Right cardiac atrium (tissue), 5 donors: ENCODE results near the gene TRPC3. TPM values are rescaled to one million over a fixed set of nuclear protein-coding genes. Genes with fewer than 3 reads are reported as not detected.
"Not testable (repeated sequence)": the region's sequence is repeated elsewhere in the genome, so short reads cannot be mapped to it uniquely, and the experiment has no call there.

Experiments used
- ATAC-seq, 2 donors: fragments of 200-7000 bp; cut with Tn5 transposase; one replicate each; pipeline versions ENCODE4 v1.8.0 to v1.9.1; 2020; ENCODE audit warnings: moderate library complexity in 2 of 2, mild to moderate bottlenecking in 1 of 2
- DNase-seq, 3 donors: peaks; one replicate each; pipeline ENCODE4 v3.0.0-alpha.2; 2020
- H3K27ac ChIP-seq: one replicate; pipeline ENCODE4 v1.5.1; 2013; ENCODE audit warnings: mild to moderate bottlenecking, low read length, control low read depth, moderate library complexity
- H3K27me3 ChIP-seq: one replicate; pipeline ENCODE4 v1.6.1; 2013; ENCODE audit not compliant: control insufficient read depth, insufficient read depth
- H3K4me1 ChIP-seq: one replicate; pipeline ENCODE4 v1.6.1; 2013; ENCODE audit warnings: low read length; ENCODE audit not compliant: control insufficient read depth, insufficient read depth
- H3K4me3 ChIP-seq: one replicate; pipeline ENCODE4 v1.5.1; 2013; ENCODE audit warnings: low read length, control low read depth
- H3K9me3 ChIP-seq: one replicate; pipeline ENCODE4 v1.6.1; 2013; ENCODE audit warnings: low read length; ENCODE audit not compliant: control insufficient read depth
- WGBS: extraction: QIAGEN DNeasy Blood & Tissue Kit; methylation state at CpG from one replicate; pipeline ENCODE4 v1.1.7; 2013; 5-methylcytosine and 5-hydroxymethylcytosine counted together
- intact Hi-C, 4 donors: fragments of 100-400 bp; cut with DNase I; formaldehyde crosslinking; loops; one replicate each; pipeline versions ENCODE4 v1.11.0 to v1.14.0; 2022 to 2023
- polyA plus RNA-seq: library from polyadenylated mRNA; stranded (reverse); fragments of 200-250 nt; gene quantifications from one replicate; pipeline ENCODE4 v1.2.3, GENCODE V29; 2013
- total RNA-seq, 4 donors: library from RNA; stranded (reverse); fragmentation: NEBNext Ultra II Directional; extraction: Animal tissue kit (Norgen Biotek cat#: 25700); gene quantifications; one replicate each; pipeline ENCODE4 v1.2.1, GENCODE V29; 2021
- donor health status: healthy with polysubstance abuse.
- donor health status: DM: no; HTN: yes; CAD: no.
- donor health status: DM: no; HTN: no; CAD: no.
- donor health status: DM: no; HTN: yes; CAD: no; lungs with severe emphysema.
- donor health status: DM: yes; HTN: yes; CAD: no.

The TRPC3 gene
- total and polyA plus RNA-seq, 5 donors = 0.09 to 0.34 (median 0.20) TPM

DNA sequence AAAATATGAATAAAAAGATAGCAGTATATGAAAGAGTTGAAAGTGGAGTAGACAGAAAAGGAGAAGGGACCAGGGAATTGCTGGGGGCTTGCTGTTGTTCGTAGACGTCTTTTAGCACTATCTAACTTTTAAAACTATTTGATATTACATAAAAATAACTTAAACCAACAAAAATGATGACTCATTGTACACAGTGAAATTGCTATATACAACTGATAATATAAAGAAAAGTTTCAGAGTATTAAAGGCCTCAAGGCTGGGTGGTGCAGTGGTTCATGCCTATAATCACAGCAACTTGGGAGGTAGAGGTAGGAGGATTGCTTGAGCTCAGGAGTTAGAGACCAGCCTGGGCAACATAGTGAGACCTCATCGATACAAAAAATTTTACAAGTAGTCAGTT, 5.2 kb downstream of the TRPC3 start:
- Histone ChIP-seq H3K27me3 (no peaks in the 10 kb centered on the region), H3K4me3 (no peak overlapping the region), H3K4me1 (no peaks in the 10 kb centered on the region), H3K27ac (no peak overlapping the region), H3K9me3 (no peaks in the 10 kb centered on the region)
- ATAC-seq (no peak), DNase-seq (no peak)
- WGBS = 94% methylated on average over 3 of the region's 3 CpGs
- intact Hi-C loops = no loop called here

DNA sequence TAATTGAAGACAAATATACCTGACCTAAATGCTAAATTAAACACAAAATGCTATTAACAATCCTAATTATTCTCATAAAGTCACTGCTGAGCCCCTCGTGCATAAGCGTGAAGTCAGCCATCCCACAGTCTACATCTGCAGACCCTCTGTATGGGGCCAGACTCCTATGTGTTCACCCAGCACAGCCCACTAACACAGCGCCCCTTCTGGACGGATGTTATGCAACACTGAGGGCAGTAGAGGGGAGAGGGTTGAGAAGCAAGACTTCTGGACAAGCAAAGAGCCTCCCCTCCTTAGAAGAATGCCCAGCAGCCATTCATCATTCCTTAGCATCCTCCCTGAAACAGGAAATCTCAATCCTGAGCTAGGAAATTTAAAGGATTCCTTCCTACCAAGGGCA, 7.9 kb downstream of the TRPC3 start:
- no peak overlapping the region for H3K4me3 ChIP-seq
- no peaks in the 10 kb centered on the region for H3K9me3 ChIP-seq
- no peaks in the 10 kb centered on the region for H3K4me1 ChIP-seq
- 57% methylated on average over 4 of the region's 4 CpGs for WGBS
- H3K27ac ChIP-seq = no peak overlapping the region
- ATAC-seq (no peak), DNase-seq (no peak)
- no peaks in the 10 kb centered on the region for H3K27me3 ChIP-seq
- intact Hi-C loops = no loop called here

DNA sequence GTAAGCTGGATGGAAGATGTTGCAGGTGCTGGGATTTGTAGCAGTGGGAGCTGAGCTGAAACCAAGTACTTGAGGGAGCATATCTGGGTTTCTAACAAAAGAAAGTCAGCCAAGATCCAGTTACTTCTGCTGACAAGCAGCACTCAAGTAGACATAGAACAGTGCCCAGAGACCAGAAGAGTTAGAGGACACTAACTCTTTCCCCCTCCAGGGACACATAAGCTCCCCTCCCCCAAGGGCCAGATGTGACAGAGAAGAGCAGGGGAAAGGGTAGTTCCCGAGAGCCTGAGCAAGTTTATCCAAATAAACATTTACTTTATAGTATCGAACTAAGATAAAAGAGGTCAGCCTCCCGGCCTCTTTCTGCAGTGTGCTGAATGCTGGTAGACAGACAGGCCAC, 12.2 kb downstream of the TRPC3 start:
- WGBS = 16% methylated on average over 3 of the region's 3 CpGs
- ATAC-seq = no peak
- no peak for DNase-seq
- H3K4me3 ChIP-seq = no peak overlapping the region
- H3K4me1 ChIP-seq = no peaks in the 10 kb centered on the region
- no peaks in the 10 kb centered on the region for H3K27me3 ChIP-seq
- no peaks in the 10 kb centered on the region for H3K9me3 ChIP-seq
- intact Hi-C loops = no loop called here
- H3K27ac ChIP-seq = no peak overlapping the region

DNA sequence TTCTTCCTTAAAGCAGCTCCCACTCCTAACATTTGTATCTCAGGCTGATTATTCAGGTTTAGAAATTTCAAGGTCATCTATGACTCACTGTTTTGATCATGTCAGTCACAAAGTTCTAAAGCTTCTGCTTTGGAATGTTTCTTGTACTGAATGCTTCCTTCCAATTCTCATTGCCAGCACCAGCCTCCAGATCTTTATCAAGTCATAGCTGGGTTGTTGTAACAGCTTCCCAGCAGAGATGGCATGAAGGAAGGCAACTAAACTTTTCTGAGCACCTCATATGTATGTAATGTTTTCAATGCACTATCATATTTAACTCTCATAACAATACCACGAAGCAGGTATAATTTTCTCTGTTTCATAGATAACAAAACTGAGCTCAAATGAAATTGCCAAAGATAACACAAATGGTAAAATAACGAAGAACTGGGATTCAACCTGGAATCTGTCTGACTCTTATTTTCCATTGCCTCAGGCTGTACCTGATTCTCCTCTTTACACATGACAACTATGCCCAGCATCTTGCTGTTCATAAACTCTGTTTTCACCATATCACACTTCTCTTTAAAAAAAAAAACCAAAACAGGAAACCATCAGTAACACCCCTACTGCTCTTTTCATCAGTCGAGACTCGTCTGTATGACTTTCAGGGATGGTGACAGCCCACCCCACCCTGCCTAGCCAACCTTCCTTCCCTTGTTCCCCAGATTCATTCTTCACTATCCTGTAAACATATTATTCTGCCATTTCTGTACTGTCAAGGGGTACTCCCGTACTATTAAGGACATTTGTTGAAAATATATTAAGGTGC, 13.4 kb downstream of the TRPC3 start:
- Histone ChIP-seq H3K9me3 (no peaks in the 10 kb centered on the region), H3K27ac (no peak overlapping the region), H3K4me3 (no peak overlapping the region), H3K4me1 (no peaks in the 10 kb centered on the region), H3K27me3 (no peaks in the 10 kb centered on the region)
- intact Hi-C loops = no loop called here
- WGBS = 44% methylated on average over 5 of the region's 5 CpGs
- DNase-seq = no peak
- no peak for ATAC-seq

DNA sequence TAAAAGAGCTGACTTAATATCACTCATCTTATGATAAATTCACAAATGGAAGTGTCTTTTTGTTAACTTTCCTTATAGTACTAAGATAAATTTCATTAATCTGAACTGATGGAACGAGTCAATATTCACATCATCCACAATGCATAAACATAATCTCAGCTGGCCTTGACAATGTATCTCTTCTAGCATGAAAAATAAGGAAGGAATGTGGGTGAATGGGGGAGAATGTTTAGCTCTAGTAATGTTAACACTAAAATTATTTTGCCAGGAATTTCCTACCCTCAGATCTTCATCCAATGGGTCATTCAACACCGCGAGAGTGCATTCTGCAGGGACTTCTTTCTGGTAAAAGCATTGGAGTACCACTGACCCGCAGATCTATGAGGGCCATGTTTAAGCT, 15.8 kb downstream of the TRPC3 start:
- no peaks in the 10 kb centered on the region for H3K9me3 ChIP-seq
- no peak overlapping the region for H3K4me3 ChIP-seq
- no peak for ATAC-seq
- H3K4me1 ChIP-seq = no peaks in the 10 kb centered on the region
- DNase-seq = no peak
- intact Hi-C loops = no loop called here
- 58% methylated on average over 4 of the region's 4 CpGs for WGBS
- no peaks in the 10 kb centered on the region for H3K27me3 ChIP-seq
- no peak overlapping the region for H3K27ac ChIP-seq

DNA sequence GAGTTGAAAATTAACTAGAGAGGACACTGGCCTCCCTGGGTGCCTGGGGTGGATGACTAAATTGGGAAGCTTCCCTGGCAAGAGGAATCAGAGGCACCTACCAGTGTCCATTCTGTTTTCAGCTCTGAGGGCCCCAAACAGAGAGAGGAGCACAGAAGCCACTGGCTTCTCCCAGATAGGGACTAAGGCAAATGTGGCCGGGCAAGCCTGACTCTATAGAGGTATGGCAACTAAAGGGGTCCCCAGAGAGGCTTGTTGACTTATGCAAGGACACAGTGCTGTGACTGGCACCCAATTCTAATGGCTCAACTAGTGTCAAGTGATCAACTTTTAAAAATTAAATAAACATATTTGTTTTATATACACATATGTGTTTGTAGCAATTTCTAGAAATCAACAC, 17.2 kb downstream of the TRPC3 start:
- ATAC-seq = no peak
- WGBS = 71% methylated on average over 1 of the region's 1 CpG
- H3K9me3 ChIP-seq = no peaks in the 10 kb centered on the region
- no peak overlapping the region for H3K27ac ChIP-seq
- H3K4me1 ChIP-seq = no peaks in the 10 kb centered on the region
- H3K4me3 ChIP-seq = no peak overlapping the region
- no peak for DNase-seq
- H3K27me3 ChIP-seq = no peaks in the 10 kb centered on the region
- intact Hi-C loops = no loop called here

DNA sequence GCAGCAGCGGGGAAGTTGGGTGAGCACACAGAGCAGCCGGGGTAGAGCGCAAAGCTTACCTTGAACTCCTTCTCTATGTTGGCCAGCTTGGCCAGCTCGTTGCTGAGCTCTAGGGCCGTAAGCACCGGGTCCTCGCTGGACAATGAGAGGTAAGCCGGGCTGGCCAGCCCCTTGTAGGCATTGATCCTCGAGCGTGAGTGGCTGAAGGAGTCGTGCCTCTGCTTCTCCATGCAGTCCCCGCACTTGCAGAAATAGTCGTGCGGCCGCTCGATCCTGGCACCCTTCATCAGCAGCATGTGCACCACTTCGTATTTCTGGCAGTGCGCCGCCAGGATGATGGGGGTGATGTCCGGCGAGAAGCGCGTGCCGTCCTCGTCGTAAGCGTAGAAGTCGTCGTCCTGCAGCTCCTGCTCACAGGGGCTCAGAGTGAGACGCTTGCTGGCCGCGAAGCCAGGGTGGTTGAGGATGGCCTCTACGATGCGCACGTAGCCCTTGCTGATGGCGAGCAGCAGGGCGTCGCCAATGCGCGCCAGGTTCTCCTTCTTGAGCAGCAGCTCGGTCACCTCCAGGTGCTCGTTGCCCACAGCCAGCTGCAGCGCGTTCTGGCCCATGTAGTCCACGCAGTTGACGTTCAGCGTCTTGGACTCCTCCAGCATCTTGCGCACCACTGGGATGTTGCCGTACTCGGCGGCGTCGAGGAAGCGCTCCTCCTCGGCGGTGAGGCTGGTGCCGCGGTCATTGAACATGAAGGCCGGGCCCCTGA, 19.5 kb downstream of the TRPC3 start:
- ATAC-seq (no peak), DNase-seq (peak in 2 of 3 donors; percentile 29 to 45)
- H3K4me1 ChIP-seq = no peaks in the 10 kb centered on the region
- no peaks in the 10 kb centered on the region for H3K27me3 ChIP-seq
- intact Hi-C loops = no loop called here
- no peak overlapping the region for H3K27ac ChIP-seq
- no peaks in the 10 kb centered on the region for H3K9me3 ChIP-seq
- WGBS = 67% methylated on average over 59 of the region's 59 CpGs
- no peak overlapping the region for H3K4me3 ChIP-seq

DNA sequence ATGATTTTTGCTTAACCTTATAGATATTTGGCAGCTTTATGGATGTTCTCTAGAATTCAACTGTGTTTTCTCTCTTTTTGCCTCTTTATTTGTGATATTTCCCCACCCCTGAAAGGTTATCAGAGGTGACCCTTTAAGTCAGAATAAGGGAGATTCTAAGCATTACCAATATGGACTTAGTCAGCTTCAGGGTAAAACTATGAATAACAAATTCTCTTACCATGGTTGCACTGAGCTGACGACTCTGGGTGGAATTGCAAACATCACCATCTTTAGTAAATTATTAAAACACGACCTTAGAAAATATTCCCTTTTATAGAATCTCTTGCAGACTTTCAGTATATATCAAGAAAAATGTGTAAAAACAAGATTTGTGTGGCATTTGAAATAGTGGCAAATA, 21.6 kb downstream of the TRPC3 start:
- 71% methylated on average over 2 of the region's 2 CpGs for WGBS

DNA sequence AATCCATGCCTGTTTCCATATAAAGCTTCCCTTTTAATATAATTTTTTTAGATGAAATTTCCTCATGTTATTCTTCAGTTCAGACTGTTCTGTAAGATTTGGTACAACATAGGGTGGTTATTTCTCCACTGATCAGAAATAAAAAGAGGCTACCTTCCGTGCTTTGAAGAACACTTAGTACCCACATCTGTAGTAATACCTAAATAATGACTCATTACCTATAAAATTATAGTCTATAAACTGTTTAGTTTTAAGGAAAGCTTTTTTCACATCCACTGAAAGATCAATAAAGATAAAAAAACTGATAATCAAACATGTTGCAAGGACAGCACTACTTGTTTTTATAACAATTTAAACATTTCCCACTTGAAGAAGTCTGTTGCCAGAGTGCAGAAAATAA, 23.9 kb downstream of the TRPC3 start:
- no peak for ATAC-seq
- Histone ChIP-seq H3K27me3 (no peaks in the 10 kb centered on the region), H3K4me3 (no peak overlapping the region), H3K4me1 (no peaks in the 10 kb centered on the region), H3K9me3 (no peaks in the 10 kb centered on the region), H3K27ac (no peak overlapping the region)
- 88% methylated on average over 1 of the region's 1 CpG for WGBS
- intact Hi-C loops = no loop called here
- DNase-seq = no peak

More for the DNA sequence above, 21.6 kb downstream of the TRPC3 start:
- Histone ChIP-seq H3K4me3 (no peak overlapping the region), H3K9me3 (no peaks in the 10 kb centered on the region), H3K27me3 (no peaks in the 10 kb centered on the region), H3K4me1 (no peaks in the 10 kb centered on the region), H3K27ac (no peak overlapping the region)
- intact Hi-C loops = no loop called here
- ATAC-seq = no peak
- no peak for DNase-seq

DNA sequence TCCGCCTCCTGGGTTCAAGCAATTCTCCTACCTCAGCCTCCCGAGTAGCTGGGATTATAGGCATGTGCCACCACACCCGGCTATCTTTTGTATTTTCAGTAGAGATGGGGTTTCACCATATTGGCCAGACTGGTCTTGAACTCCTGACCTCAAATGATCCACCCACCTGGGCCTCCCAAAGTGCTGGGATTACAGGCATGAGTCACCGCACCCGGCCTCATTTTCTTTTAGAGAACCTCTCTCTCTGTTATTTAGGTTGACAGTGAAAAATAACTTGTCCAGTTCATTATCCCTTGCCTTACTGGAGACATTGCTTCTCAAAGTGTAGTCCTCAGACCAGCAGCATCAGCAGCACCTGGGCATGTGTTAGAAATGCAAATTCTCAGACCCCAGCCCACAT, 25.4 kb downstream of the TRPC3 start:
- intact Hi-C loops, H3K4me3 ChIP-seq, H3K27ac ChIP-seq, H3K27me3 ChIP-seq, H3K9me3 ChIP-seq, H3K4me1 ChIP-seq, DNase-seq, ATAC-seq: not testable (repeated sequence)
- 95% methylated on average over 5 of the region's 5 CpGs for WGBS

DNA sequence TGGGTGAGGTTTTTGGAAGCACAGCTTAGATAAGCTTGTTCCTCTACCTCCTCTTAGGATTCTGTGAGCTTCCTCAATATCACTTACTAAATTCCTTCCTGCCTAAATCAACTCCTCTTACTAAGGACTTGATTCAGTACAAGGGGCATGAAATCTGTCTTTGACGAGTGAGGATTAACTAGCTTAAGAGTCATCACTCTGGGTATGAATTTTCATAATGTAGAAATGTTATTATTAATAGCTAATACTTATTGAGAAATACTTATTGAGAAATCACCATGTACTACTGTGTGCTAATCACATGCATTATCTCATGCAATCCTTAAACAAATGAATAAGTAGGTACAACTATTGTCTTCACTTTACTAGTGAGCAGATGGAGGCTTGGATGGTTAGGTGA, 28.6 kb downstream of the TRPC3 start:
- intact Hi-C loops = no loop called here
- H3K27ac ChIP-seq = no peak overlapping the region
- H3K4me1 ChIP-seq = no peaks in the 10 kb centered on the region
- ATAC-seq = no peak
- WGBS = 79% methylated on average over 1 of the region's 1 CpG
- DNase-seq = no peak
- no peak overlapping the region for H3K4me3 ChIP-seq
- no peaks in the 10 kb centered on the region for H3K9me3 ChIP-seq
- no peaks in the 10 kb centered on the region for H3K27me3 ChIP-seq
